Liver (tissue), 9 donors: ENCODE data around the gene NPAS4. TPM values are rescaled to one million over a fixed set of nuclear protein-coding genes. Genes with fewer than 3 reads are reported as not detected.

ENCODE experiments used
- DNase-seq: peaks from one replicate; pipeline ENCODE4 v3.0.0-alpha.2; 2017; ENCODE audit warnings: low spot score
- H3K27ac ChIP-seq, 2 donors: one replicate each; pipeline ENCODE4 v1.7.0; 2013; ENCODE audit warnings: inconsistent platforms in 2 of 2, low read length in 2 of 2, control low read depth in 1 of 2, low read depth in 1 of 2, mild to moderate bottlenecking in 1 of 2
- H3K27me3 ChIP-seq, 4 donors: one replicate each; pipeline versions ENCODE4 v1.6.1 to v1.7.0; 2013; ENCODE audit warnings: low read length in 3 of 4, inconsistent platforms in 1 of 4, mild to moderate bottlenecking in 1 of 4, moderate library complexity in 1 of 4; ENCODE audit not compliant: control insufficient read depth in 4 of 4, insufficient read depth in 4 of 4
- H3K36me3 ChIP-seq, 4 donors: one replicate each; pipeline versions ENCODE4 v1.6.1 to v1.7.0; 2013; ENCODE audit warnings: low read length in 3 of 4, mild to moderate bottlenecking in 3 of 4, low read depth in 1 of 4, moderate library complexity in 1 of 4; ENCODE audit not compliant: control insufficient read depth in 4 of 4, insufficient read depth in 3 of 4
- H3K4me1 ChIP-seq, 4 donors: one replicate each; pipeline versions ENCODE4 v1.6.1 to v1.7.0; 2013; ENCODE audit warnings: low read length in 3 of 4, mild to moderate bottlenecking in 3 of 4, moderate library complexity in 1 of 4; ENCODE audit not compliant: control insufficient read depth in 4 of 4, insufficient read depth in 4 of 4
- H3K4me3 ChIP-seq, 3 donors: one replicate each; pipeline versions ENCODE4 v1.6.1 to v1.7.0; 2013; ENCODE audit warnings: low read length in 3 of 3, control low read depth in 1 of 3, low read depth in 1 of 3, mild to moderate bottlenecking in 1 of 3
- H3K9ac ChIP-seq, 2 donors: one replicate each; pipeline ENCODE4 v1.7.0; 2013; ENCODE audit warnings: low read length in 2 of 2, mild to moderate bottlenecking in 2 of 2, moderate library complexity in 2 of 2, control low read depth in 1 of 2, low read depth in 1 of 2
- H3K9me3 ChIP-seq, 4 donors: one replicate each; pipeline versions ENCODE4 v1.6.1 to v1.7.0; 2013; ENCODE audit warnings: low read length in 3 of 4; ENCODE audit not compliant: control insufficient read depth in 4 of 4
- ATF3 ChIP-seq: IDR thresholded peaks from 2 replicates; pipeline ENCODE4 v1.6.1; 2016; ENCODE audit warnings: antibody characterized with exemption
- CTCF ChIP-seq: fragments of 150-350 bp; IDR thresholded peaks from 2 replicates; pipeline ENCODE4 v1.5.1; 2017; ENCODE audit warnings: improper control_type of control experiment, low read depth, low read length; ENCODE audit not compliant: missing input control
- EGR1 ChIP-seq, 2 donors: IDR thresholded peaks; 2 replicates each; pipeline ENCODE4 v1.6.1; 2016 to 2018; ENCODE audit warnings: antibody characterized with exemption in 2 of 2, low read depth in 2 of 2
- FOXA1 ChIP-seq: IDR thresholded peaks from 2 replicates; pipeline ENCODE4 v1.6.1; 2016; ENCODE audit warnings: antibody characterized with exemption
- FOXA2 ChIP-seq: IDR thresholded peaks from 2 replicates; pipeline ENCODE4 v1.6.1; 2016; ENCODE audit warnings: antibody characterized with exemption
- GABPA ChIP-seq, 2 donors: IDR thresholded peaks in 1 of 2; conservative IDR thresholded peaks in 1 of 2; 2 replicates each; pipeline ENCODE4 v1.6.1; 2016; ENCODE audit warnings: antibody characterized with exemption in 2 of 2, mild to moderate bottlenecking in 1 of 2, moderate library complexity in 1 of 2
- HNF4A ChIP-seq, 2 donors: conservative IDR thresholded peaks; 2 replicates each; pipeline ENCODE4 v1.6.1; 2016; ENCODE audit warnings: antibody characterized with exemption in 2 of 2, mild to moderate bottlenecking in 2 of 2
- HNF4G ChIP-seq: IDR thresholded peaks from 2 replicates; pipeline ENCODE4 v1.6.1; 2016; ENCODE audit warnings: antibody characterized with exemption
- JUND ChIP-seq, 2 donors: IDR thresholded peaks; 2 replicates each; pipeline ENCODE4 v1.6.1; 2016; ENCODE audit warnings: antibody characterized with exemption in 2 of 2
- MAX ChIP-seq: IDR thresholded peaks from 2 replicates; pipeline ENCODE4 v1.6.1; 2016; ENCODE audit warnings: antibody characterized with exemption
- NR2F2 ChIP-seq: IDR thresholded peaks from 2 replicates; pipeline ENCODE4 v1.6.1; 2016; ENCODE audit warnings: antibody characterized with exemption
- RAD21 ChIP-seq, 2 donors: IDR thresholded peaks; 2 replicates each; pipeline ENCODE4 v1.6.1; 2016; ENCODE audit warnings: antibody characterized with exemption in 2 of 2, mild to moderate bottlenecking in 2 of 2
- REST ChIP-seq: IDR thresholded peaks from 2 replicates; pipeline ENCODE4 v1.6.1; 2016; ENCODE audit warnings: antibody characterized with exemption, mild to moderate bottlenecking
- RXRA ChIP-seq, 2 donors: IDR thresholded peaks; 2 replicates each; pipeline ENCODE4 v1.6.1; 2017 to 2018; ENCODE audit warnings: antibody characterized with exemption in 2 of 2, mild to moderate bottlenecking in 1 of 2
- SP1 ChIP-seq: IDR thresholded peaks from 2 replicates; pipeline ENCODE4 v1.6.1; 2018; ENCODE audit warnings: antibody characterized with exemption, mild to moderate bottlenecking
- TAF1 ChIP-seq: conservative IDR thresholded peaks from 2 replicates; pipeline ENCODE4 v1.6.1; 2016; ENCODE audit warnings: antibody characterized with exemption, mild to moderate bottlenecking
- YY1 ChIP-seq: IDR thresholded peaks from 2 replicates; pipeline ENCODE4 v1.6.1; 2016; ENCODE audit warnings: antibody characterized with exemption, mild to moderate bottlenecking
- ZBTB33 ChIP-seq: IDR thresholded peaks from 2 replicates; pipeline ENCODE4 v1.6.1; 2016; ENCODE audit warnings: antibody characterized with exemption
- WGBS: extraction: QIAGEN DNeasy Blood & Tissue Kit; methylation state at CpG from one replicate; pipeline ENCODE4 v1.1.7; 2013; 5-methylcytosine and 5-hydroxymethylcytosine counted together
- polyA plus RNA-seq, 2 donors: library from polyadenylated mRNA; stranded (reverse) in 1 of 2; unstranded in 1 of 2; fragments of 200-250 nt in 1 of 2; fragments of >200 nt in 1 of 2; fragmentation: Nextera tagmentation in 1 of 2; extraction: Ambion mirVana in 1 of 2; gene quantifications; one replicate each; pipeline versions ENCODE4 v1.2.1 to v1.2.3, GENCODE V29; 2013 to 2015
- total RNA-seq, 2 donors: library from RNA; depleted of rRNA; stranded (reverse); fragments of >200 nt; gene quantifications; one replicate each; pipeline ENCODE4 v1.2.3, GENCODE V29; 2014
- donor health status: healthy.
- donor health status: healthy.
- donor health status: healthy.
- donor health status: healthy.
- donor health status: healthy.

NPAS4 gene
- total and polyA plus RNA-seq, 4 donors, result 0.01 TPM; not detected in 3

- no peak overlapping the region for H3K27ac ChIP-seq
- no peak for TF ChIP-seq HNF4A (conservative IDR thresholded peaks at IDR 0.05)
- TF ChIP-seq YY1, result no peak
- no peak for TF ChIP-seq ATF3
- TF ChIP-seq EGR1 (IDR thresholded peaks at IDR 0.05; ENCODE audit: low read depth in 2 of 2), result no peak
- TF ChIP-seq REST, result no peak
- no peak for TF ChIP-seq NR2F2
- no peak for TF ChIP-seq RAD21 (IDR thresholded peaks at IDR 0.05)
- TF ChIP-seq CTCF, result no peak
- TF ChIP-seq FOXA1, result no peak
- no peak for TF ChIP-seq MAX
- TF ChIP-seq SP1, result no peak
- TF ChIP-seq FOXA2, result no peak
- no peak for TF ChIP-seq ZBTB33
- no peak for TF ChIP-seq TAF1
- TF ChIP-seq HNF4G, result no peak
- no peak for TF ChIP-seq JUND (IDR thresholded peaks at IDR 0.05)
- TF ChIP-seq RXRA (IDR thresholded peaks at IDR 0.05), result no peak
- no peak for TF ChIP-seq GABPA (IDR thresholded peaks at IDR 0.05 in 1 of 2, conservative IDR thresholded peaks at IDR 0.05 in 1 of 2)
These were observed 6.5 kb upstream of the NPAS4 start for GRCh38 chr11:66414120-66414934.

More at GRCh38 chr11:66414120-66414934, 6.5 kb upstream of the NPAS4 start:
- 57% methylated on average over 12 of the region's 12 CpGs for WGBS
- Histone ChIP-seq H3K4me3 (no peak overlapping the region), H3K4me1 (no peaks in the 10 kb centered on the region), H3K36me3 (no peaks in the 10 kb centered on the region), H3K9me3 (no peaks in the 10 kb centered on the region), H3K27me3 (peaks cover 0 to 6% (median 1%) of the 10 kb centered on the region in 4 donors), H3K9ac (no peak overlapping the region)
- DNase-seq, result no peak
